SKM-1 treated with dmso at 0.1 percent for 144 hours (cell line): ENCODE data around the gene DNAJB8.

Experiments used
- DNase-seq: peaks from one replicate; lab custom pipeline; 2025; ENCODE audit not compliant: unreplicated experiment; lab: John Stamatoyannopoulos, UW

Gene DNAJB8

GRCh38 chr3:128427872-128428822 lies 38.5 kb downstream of the DNAJB8 start:
- DNase-seq: no peak

DNA sequence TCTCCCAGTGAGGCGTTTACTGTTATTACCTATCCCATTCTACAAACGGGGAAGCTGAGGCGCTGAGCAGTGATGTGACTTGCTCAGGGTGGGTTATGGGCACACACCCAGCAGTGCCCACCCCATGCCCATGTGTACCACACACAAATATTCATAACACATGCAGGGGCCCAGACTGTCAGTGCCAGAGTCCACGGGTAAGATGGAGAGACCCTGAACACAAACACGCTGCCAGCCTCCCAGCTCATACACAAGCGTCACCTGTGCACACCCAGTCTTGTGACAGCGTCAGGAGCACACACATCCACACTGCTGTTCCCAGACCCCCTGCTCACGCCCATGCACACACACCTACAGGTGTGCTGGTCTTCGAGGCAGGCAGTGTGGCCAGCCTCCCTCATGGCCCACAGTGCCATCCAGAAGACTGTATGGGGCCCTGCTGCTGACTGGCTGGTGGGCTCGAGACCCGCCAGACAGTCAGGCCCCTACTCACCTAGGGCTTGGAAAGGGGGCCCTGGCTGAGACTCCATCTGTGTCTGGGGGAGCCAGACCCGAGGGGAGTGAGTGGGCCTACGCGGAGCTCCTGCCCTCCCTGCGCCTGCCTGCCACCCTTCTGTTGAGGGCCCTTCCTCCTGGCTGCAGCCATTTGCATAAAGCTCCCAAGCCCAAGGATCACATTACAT lies 39.4 kb downstream of the DNAJB8 start:
- DNase-seq: no peak

- peak; percentile 24 for DNase-seq
Observed at GRCh38 chr3:128426128-128426921, 40.4 kb downstream of the DNAJB8 start.

- no peak for DNase-seq
Observed at GRCh38 chr3:128425846-128426127, 40.9 kb downstream of the DNAJB8 start.

GRCh38 chr3:128425142-128425845 lies 41.4 kb downstream of the DNAJB8 start:
- no peak for DNase-seq

DNA sequence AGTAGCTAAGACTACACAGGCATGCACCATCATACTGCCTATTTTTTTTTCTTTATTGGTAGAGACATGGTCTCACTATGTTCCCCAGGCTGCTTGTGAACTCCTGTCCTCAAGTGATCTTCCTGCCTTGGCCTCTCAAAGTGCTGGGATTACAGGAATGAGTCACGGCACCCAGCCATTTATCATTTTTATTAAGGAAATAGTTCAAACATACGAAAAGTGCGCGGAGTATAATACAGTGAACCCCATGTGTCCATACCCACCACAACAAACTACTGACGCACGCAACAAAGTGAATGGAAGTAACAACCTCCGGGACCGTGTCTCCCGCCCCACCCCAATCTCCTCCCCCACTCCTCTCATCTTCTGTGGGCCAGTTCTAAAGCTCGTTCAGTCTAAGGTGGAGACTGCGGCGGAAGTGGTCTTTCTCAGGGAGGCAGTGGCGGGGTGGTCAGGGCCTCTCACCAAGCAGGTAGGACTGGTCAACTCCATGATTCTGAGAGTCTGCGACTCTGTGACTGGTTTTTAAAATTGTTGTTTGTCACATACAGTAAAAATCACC lies 42.1 kb downstream of the DNAJB8 start:
- no peak for DNase-seq

GRCh38 chr3:128423525-128424147 lies 43.1 kb downstream of the DNAJB8 start:
- no peak for DNase-seq

GRCh38 chr3:128422762-128423524 lies 43.7 kb downstream of the DNAJB8 start:
- no peak for DNase-seq

GRCh38 chr3:128421966-128422365 lies 44.7 kb downstream of the DNAJB8 start:
- no peak for DNase-seq

DNA sequence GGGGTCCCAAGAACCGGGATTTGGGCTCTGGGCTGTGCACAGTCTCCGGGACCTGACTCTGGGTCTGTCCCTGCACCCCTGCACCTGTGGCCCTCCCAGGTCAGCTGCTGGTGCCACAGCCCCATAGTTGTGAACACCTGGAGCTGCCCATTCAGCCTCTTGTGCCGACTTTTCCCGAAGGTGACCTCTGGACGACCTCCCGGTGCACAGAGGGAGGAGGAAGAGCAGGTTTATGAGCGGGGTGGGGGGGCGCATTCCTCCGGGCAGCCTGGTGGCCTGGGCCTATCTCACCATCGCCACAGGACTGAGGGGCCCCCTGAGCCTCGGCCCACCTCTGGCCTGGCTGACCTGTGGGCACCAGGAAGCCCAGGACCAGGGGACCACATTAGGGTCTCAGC lies 45.3 kb downstream of the DNAJB8 start:
- no peak for DNase-seq

GRCh38 chr3:128420720-128421438 lies 45.8 kb downstream of the DNAJB8 start:
- DNase-seq: no peak

GRCh38 chr3:128420289-128420688 lies 46.4 kb downstream of the DNAJB8 start:
- DNase-seq: no peak

GRCh38 chr3:128419311-128419710 lies 47.4 kb downstream of the DNAJB8 start:
- DNase-seq: no peak

DNA sequence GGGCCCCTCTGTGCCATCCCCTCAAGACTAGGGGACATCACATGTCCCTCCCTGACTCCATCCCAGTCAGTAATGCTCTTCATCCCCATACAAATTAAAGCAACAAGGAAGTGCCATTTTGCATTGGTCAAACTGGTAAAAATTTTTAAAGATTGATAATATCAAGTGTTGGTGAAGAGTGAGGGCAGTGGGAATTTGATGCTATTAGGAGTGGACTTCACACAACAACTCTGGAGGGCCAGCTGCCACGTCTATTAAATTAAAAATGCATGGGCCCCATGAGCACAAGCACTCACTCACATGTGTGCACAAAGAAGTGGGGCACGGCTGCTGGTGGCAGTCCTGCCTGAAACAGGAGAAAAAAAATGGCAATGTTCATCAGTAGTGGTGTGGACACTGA lies 47.8 kb downstream of the DNAJB8 start:
- no peak for DNase-seq

DNA sequence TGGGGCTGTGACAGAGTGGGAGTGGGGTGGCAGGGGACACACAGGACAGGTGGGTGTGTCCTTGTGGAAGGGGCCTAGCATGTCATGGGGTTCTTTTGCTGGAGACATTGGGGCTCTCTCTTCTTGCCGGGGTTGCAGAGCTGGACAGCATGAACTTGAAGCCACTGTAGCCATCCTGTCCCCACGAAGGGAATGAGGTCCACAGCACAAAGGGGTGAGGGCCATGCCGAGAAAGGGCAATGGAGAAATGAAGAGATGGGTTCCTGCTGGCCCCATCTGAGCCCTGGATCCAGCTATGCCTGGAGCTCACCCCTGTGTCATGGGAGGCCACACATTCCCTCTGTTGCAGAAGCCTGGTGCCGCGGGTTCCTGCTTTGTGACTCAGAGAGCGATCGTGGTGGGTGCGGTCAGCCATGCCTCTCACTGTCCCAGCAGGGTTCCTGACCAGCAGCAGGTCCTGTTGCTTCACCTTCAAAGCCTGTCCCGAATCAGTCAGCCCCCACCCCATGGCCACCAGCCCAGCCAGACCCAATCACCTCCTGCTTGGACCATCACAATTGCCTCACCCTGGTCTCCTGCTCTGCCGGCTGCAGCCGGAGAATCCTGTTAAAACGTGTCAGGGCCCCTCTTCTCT lies 50.0 kb downstream of the DNAJB8 start:
- DNase-seq: peak; percentile 61

DNA sequence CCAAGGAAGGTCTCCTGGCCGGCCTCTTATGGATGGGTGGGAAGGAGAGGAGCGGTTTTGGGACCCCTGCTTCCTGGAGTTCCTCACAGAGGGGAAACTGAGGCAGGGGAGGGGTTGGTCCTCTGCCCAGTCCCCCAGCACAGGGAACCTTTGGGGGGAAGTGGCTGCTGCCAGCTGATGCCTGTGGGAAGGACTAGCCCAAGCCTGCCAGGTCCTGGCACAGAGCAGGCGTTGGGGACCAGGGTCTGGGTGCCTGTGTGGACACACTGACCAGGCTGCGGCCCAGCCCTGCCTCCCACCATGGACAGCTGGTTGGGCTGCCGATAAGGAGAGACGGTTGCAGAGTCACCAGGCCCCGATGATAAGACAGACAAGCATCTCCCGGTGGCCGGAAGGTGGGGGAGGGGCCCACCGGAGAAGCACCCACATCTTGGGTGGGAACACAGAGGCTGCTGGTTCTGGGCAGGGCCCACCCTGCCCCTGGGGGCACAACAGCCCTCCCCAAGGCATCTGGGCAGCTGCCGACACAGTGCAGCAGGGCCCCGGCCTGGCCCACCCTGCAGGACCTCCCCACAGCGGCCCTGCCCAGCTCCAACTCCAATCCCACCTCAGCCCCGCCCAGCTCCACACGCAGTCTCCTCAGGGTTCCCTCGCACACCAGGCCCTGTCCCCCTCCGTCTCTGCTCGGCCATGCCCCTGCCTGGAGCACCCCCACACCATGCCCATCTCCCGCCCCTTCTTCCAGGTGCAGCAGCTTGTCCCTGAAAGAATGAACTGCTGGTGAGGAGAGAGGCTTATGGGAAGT lies 50.7 kb downstream of the DNAJB8 start:
- DNase-seq: no peak

- DNase-seq: no peak
Observed at GRCh38 chr3:128415200-128415772, 51.4 kb downstream of the DNAJB8 start.
